Stimulated activated CD4-positive, alpha-beta T cell treated with anti-CD3 and anti-CD28 coated beads, Interleukin-15, amount 100 ng/mL, for 1 hour (primary cell): Measurements from ENCODE around the gene MAP1LC3B2.

Experiments used
- DNase-seq, 2 donors: peaks; one replicate each; pipeline ENCODE4 v3.0.0-alpha.2; 2020; ENCODE audit warnings: low read depth in 1 of 2, low spot score in 1 of 2

MAP1LC3B2 gene

DNA sequence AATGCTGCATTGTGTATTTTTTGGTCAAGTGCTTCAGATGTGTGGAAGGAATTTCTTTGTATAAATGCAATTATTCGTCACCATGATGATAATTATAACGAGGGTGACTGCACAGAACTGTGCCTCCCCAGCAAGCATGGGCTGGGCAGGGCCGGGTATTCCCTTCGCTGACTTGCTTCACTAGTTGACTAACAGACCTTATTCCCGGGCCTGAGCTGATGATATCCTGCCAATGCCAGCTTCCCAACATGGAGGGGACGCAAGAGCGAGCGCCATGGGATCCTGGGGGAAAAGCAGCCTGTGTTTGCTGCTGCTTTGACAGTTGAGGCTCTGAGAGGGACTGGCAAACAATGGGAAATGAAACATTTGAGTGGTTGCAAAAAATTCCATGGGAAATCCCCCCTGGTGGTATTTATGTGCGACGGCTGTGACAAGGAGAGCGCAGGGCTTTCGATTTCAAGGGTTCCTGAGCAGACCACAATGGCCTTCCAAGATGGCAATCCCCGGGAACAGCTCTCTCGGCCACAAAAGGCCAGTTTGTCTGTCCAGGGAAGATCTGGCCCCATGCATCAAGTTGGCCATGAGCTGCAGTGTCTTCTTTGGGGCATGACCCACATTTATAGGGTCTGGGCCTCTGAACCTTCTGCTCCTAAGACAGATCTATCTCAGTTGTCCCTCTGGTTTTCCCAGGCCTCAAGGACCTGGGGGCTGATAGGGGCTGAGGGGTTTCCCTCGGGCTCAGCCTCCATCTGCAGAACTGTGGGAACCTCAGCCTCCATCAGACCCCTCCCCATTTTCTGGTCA lies 21.9 kb upstream of the MAP1LC3B2 start:
- no peak for DNase-seq

DNA sequence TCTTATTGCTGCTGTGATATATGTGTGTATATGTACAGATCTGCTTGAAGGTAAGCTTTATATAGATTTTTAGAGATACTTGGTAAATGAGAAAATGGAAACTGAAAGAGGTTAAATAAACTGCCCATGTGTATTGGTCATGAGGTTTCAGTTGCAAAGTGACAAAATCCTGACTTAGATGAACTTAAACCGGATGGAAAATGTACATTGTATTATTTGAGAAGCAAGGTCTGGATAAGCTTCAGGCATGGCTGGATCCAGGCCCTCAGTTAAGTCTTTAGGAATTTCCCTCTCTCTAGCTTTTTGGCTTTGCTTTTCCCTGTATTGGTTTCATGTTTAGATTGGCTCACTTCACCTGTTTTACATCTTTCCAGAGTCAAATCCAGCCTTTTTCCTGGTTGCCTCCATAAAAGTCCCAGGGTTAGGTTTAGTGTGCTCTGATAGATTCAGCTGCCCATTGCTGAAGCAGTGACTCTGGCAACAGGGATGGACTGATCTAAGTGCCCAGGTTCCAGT lies 21.0 kb upstream of the MAP1LC3B2 start:
- no peak for DNase-seq

DNA sequence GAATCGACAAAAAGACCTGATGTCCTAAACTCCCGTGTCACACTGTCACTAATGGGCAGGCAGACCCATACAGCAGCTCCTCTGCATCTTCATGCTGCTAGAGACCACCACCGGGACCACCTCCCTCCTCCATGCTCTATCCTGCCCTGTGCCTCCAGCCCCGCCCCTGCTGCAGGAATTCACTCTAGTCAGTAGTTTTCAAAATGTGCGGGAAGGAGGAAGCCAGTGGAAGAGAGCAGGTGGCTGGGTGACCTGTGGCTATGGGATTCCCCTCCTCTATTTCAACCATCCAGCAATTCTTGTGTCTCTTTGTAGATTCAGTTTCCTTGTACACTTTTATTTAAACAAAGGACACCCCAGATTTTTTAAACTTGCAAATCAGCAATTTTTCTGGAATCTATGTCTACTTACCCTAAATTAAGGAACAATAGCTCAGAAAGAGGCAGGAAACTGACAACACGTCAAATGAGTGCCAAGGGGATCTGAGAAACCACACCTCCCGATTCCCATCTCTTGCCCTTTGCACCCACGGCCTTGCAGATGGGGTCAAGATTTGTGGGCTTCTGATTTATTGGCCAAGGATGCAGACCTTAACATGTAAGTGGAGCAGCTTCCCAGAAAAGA lies 20.4 kb upstream of the MAP1LC3B2 start:
- DNase-seq: no peak

DNA sequence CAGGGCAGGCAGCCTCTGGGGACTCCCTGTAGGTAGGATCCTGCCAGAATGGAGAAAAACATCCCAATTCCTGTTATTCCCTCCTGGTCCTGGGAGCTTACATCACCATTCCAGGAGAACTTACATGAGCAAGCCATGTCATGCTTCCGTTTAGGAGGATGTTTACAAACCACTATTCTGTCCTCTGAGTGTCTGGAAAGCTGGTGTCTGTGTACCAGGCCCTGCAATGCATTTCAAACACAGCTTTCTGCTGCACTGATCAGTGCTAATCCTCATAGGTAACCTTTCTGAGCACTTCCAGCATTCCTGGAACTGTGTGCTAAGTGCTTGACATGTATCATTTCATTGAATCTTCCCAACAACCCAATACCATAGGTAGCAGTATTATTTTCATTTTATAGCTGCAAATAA lies 19.8 kb upstream of the MAP1LC3B2 start:
- DNase-seq: no peak

DNA sequence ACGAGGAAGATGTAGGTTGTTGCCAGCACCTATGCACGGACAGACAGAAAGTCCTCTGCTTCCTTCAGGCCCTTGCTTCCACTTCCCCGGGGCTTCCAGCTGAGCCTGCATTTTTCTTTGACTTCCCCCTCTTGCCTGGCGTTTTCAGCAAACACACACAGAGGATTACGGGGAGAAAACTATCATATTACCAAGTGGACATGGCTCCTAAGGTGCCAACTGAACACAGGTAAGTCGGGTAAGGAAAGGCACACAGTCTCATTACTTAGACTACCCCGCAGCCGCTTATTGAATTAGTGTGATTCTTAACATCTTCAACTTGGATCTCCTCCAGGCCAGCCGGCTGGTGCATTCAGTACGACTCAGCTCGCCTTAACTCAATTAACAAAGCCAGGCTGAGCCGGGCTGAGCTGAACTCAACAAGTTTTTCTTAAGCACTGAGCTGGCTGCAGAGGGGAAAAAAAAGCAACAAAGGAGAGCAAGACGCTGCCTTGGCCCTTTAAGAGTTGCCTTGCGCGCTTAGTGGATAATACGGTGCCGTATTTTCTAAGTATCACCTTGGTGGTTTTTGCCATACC lies 19.2 kb upstream of the MAP1LC3B2 start:
- DNase-seq: no peak

DNA sequence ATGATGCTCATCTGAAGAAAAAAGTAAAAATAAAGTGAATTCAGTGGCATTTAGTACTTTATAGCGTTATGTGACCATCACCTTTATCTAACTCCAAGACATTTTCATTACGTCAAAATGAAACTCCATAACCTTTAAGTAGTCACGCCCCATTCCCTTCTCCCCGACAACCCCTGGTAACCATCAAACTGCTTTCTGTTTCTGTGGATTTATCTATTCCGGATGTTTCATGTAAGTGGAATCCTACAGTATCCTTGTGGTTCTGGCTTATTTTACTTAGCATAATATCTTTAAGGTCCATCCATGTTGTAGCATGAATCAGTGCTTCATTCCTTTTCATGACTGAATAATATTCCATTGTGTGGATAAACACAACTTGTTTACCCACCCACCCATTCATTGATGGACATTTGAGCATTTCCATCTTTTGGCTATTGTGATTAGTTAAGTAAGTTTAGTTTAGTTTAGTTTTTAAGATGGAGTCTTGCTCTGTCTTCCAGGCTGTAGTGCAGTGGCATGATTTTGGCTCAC lies 18.5 kb upstream of the MAP1LC3B2 start:
- DNase-seq: no peak

DNA sequence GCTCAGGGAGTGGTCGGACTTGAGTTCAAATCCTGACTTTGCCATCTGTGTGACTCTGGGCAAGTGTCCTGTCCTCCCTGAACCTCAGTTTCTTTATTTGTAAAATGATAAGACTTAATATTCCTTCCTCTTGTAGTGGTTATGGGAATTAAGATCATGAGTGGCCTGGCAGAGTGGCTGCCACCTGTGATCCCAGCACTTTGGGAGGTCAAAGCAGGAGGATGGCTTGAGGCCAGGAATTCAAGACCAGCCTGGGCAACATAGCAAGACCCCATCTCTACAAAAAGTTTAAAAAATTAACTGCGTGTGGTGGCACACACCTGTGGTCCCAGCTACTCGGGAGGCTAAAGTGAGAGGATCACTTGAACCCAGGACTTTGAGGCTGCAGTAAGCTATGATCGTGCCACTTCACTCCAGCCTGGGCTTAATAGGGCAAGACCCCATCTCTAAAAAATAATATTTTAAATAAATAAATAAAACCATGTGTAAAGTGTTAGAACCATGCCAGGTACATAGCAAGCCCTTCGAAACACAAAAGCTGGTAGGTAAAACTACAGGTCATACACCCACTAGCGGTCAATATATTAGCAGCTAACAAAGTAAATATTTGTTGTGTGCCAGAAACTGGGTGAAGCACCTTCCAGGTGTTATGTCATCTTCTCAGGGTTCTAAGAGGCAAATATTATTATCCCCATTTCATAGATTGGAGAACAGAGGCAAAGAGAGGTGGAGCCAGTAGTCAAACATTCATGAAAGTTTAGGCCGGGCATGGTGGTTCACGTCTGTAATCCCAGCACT lies 17.4 kb upstream of the MAP1LC3B2 start:
- no peak for DNase-seq

DNA sequence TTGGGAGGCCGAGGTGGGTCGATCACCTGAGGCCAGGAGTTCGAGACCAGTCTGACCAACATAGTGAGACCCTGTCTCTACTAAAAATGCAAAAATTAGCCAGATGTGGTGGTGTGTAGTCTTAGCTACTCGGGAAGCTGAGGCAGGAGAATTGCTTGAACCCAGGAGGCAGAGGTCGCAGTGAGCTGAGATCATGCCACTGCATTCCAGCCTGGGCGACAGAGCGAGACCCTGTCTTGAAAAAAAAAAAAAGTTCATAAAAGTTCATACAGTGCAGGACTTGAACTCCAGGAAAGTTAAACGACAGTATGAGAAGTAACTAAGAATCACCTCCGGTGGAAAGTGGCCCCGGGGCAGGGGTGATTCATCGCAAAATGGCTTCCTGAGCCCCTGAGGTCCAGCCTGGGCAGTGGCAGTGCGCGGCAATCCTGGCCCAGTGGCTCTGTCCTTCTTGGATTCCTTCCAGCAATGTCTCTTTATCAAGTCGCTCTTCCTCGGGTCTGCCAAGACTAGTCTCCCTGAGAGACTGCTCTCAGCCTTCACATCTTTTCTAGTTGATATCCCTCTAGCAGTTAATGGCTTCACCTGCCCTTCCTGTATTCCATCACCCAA lies 16.7 kb upstream of the MAP1LC3B2 start:
- no peak for DNase-seq

DNA sequence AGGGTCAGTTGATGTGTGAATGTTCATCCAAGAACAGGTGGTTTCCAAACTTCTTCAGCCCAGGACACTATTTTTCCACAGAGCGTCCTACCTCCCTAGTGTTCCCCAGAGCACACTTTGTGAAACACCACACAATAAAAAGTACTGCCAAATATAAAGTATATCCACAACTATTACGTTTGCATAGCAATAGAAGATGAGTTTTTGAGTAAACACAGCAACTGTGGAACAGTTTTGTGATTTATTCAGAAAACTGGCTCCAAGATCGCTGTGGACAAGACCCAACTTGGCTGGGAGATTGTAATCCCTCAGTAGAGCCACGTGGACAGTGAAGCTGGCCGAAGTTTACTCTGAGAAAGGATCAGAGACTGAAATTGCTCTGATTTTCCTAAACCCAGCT lies 14.5 kb upstream of the MAP1LC3B2 start:
- no peak for DNase-seq

DNA sequence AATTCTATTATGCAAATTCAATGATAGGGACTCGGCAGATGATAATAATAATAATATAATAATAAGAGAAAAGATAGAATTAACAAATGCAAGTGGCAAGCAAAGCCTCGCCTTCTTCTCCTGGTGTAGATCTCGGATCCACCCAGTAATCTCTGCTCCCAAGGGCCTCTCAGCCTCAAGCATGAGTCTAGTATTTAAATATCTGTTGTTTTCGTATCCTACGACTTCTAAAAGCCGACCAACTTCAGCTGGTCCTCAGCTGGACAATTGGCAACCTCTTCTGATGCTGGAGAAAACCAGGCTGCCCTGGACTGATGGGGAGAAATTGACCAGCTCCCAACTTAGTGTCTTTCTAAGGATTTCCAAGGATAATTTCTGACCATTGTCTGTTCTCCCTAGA lies 14.0 kb upstream of the MAP1LC3B2 start:
- no peak for DNase-seq

DNA sequence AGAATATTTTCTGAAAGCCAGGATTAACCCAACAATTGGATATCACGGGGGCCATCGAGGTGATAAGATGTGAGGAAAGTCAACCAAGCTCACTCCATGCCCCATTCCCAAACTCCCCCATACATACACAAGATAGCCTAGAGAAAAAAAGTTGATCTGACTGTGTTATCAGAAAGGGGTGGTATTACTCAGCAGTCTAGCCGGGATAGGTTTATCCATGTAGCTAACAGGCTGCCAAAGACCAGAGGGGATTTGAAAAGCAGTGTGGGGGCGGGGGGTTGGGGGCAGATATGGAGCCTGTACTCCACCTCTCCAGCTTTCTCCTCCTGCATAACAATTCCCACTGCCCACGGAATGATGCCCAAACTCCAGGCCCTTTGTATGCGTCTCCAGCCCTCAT lies 13.2 kb upstream of the MAP1LC3B2 start:
- DNase-seq: no peak

DNA sequence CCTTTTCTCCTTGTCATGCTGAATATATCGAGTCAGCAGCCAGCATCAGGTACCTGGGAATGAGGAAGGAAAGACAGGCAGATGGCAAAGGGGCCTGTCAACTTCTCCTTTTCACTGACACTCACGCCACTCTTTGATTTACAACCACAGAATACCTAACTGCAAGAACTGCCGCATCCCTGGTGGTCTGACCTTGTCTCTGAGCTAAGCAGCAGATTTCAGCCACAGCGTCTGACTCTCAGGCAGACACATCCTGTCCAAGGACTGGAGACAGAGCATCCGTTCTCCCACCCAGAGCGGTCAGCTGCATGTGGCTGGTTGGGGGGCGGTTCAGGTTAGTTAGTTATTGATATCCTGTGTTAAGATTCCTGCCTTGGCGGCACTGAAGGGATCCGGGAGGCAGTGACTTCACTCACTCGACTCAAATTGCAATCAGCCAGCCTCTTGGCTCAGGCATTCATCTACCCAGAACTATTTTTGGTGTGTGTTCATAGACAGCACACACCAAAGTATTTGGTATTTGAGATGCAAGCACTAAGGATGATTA lies 11.2 kb upstream of the MAP1LC3B2 start:
- DNase-seq: no peak

DNA sequence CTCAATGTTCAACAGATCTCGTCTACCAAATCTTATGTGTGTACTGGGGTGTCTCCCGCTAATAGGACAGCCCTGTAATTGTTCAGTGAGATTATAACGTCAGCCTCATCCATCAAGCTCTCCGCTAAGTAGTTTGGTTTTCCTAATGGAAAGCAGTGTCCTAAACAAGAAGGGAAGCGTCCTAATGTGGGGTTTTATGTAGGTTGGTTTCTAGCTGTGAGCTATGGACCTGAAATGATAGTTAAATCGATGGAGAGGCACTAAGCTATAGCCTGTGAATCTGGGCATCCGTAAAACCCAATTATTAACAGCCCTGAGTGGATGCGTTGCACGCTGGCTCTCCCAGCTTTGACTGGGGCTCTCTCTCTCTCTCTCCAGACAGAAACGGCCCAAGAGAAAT lies 9.2 kb upstream of the MAP1LC3B2 start:
- DNase-seq: no peak

DNA sequence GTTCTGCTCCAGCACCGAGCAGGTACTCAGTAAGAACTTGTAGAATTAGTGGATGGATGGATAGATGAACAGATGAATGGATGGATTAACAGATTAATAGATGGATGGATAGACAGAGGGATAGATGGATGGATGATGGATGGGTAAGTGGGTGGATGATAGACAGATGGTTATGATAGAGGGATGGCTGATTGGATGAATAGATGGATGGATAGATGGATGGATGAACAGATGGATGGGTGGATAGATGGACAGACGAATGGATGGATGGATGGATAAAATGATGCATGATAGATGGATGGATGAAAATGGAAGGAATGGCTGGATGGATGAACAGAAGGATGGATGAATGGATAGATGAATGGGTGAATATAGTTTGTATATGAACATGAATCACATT lies 8.0 kb upstream of the MAP1LC3B2 start:
- DNase-seq: no peak

DNA sequence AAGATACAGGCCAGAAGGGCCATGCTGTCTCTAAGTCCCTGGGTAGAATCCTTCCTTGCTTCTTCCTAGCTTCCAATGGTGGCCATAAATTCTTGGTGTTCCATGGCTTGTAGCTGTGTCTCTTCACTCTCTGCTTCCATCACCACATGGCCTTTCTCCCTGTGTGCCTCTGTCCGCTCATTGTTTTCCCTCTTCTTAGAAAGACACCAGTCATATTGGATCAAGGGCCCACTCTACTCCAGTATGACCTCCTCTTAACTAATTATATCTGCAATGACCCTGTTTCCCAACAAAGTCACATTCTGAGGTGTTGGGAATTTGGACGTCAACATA lies 7.6 kb upstream of the MAP1LC3B2 start:
- no peak for DNase-seq

DNA sequence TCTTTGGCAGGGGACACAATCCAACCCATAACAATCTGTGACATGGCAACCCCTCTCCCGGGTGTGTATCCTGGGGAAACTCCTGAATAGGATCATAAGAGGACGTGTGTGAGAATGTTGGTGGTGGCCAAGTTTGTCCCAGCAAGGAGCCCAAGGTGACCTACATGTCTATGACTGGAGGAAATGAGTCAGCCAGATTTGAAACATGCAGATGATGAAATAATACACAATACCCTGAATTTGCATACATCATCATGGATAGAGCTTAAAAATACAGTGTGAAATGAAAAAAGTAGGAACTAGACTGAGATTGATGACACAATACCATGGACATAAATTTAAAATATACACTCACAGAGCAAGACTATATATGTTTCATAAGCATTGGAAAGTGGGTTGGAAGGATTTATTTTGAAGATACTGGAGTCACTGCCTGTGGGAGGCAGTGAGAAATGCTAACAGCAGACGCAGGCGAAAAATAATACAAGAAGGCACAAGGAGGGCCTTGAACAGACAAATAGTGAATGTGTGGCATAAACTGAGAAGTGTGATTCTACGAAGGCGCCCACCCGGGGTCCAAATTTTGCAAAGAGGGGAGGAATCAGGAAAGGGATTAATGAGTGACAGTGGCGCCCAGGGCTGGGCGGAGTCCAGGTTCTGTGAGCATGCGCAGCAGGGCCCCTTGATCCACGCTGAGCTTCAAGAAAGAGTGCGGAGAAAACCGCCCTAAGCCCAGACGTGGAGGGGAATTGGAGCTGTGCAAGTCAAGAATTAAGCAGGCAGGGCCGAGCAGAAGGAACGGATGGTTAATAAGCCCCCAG lies 7.0 kb upstream of the MAP1LC3B2 start:
- no peak for DNase-seq

DNA sequence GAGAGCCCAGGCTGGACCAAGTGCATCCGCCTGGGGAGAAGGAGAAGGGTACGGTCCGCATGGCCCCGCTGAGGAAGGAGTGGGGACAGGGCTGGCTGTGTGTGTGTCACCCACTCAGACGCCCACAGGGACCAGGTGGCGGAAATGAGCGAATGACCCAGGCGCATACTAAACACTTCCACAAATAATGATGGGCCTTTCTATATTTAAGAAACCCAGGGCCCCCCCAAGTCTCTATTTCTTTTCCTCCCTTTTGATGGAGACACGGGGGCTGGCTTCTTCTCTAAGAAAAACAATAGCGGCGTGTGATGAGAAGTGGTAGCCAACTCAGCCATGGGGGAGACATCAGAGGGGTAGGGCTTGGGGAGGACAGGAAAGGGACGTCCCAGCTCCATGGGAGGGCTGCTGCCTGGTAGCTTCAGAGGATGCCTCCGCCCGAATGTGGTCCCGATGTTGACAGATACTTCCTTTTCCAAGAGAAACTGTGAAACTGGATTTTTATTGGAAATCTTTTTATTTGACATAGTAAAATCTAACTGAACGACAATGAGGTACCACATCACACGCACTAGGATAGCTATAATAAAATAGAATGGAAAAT lies 6.3 kb upstream of the MAP1LC3B2 start:
- DNase-seq: no peak

DNA sequence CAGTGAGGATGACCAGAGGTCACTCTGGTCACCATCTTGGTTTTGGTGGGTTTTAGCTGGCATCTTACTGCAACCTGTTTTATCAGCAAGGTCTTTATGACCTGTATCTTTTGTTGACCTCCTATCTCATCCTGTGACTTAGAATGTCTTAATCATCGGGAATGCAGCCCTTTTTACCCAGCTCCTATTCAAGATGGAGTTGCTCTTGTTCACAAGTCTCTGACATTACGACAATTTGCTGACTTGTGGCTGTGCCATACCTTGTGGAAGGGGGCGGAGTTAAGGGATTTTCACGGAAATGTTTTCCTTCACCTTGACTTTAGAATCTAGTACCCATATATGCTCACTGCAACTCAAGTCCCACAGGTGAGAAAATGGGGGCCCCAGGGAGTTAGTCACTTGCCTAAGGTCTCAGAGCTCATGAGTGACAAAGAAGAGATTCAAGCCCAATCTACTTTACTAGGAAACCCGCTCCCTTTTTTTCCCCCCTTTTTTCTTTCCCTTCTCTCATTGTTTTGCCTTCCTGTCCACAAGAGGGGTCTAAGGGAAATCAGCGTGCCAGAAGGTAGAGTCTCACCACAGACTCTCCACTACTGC lies 2.7 kb upstream of the MAP1LC3B2 start:
- no peak for DNase-seq
